Aorta (tissue), 5 donors: ENCODE data around the gene MKRN1. TPM values are rescaled to one million over a fixed set of nuclear protein-coding genes. Genes with fewer than 3 reads are reported as not detected.
"Not testable (repeated sequence)": the region's sequence is repeated elsewhere in the genome, so short reads cannot be mapped to it uniquely, and the experiment has no call there.

ENCODE experiments used
- ATAC-seq: fragments of 200-7000 bp; cut with Tn5 transposase; one replicate; pipeline ENCODE4 v1.9.1; 2022; ENCODE audit warnings: moderate library complexity; ENCODE audit not compliant: low FRiP score
- DNase-seq, 2 donors: peaks; one replicate each; pipeline ENCODE4 v3.0.0-alpha.2; 2020
- H3K27ac ChIP-seq, 2 donors: one replicate each; pipeline ENCODE4 v1.5.1; 2013; ENCODE audit warnings: low read length in 2 of 2, mild to moderate bottlenecking in 2 of 2, moderate library complexity in 2 of 2, control low read depth in 1 of 2, inconsistent platforms in 1 of 2, low read depth in 1 of 2
- H3K27me3 ChIP-seq, 2 donors: one replicate each; pipeline ENCODE4 v1.6.1; 2013; ENCODE audit warnings: control low read depth in 1 of 2, low read length in 1 of 2, mild to moderate bottlenecking in 1 of 2, moderate library complexity in 1 of 2; ENCODE audit not compliant: insufficient read depth in 2 of 2, control insufficient read depth in 1 of 2
- H3K36me3 ChIP-seq, 2 donors: one replicate each; pipeline ENCODE4 v1.6.1; 2013; ENCODE audit warnings: control low read depth in 1 of 2, low read length in 1 of 2, mild to moderate bottlenecking in 1 of 2; ENCODE audit not compliant: insufficient read depth in 2 of 2, control insufficient read depth in 1 of 2
- H3K4me1 ChIP-seq, 2 donors: one replicate each; pipeline ENCODE4 v1.6.1; 2013; ENCODE audit warnings: low read length in 2 of 2, control low read depth in 1 of 2, mild to moderate bottlenecking in 1 of 2, moderate library complexity in 1 of 2; ENCODE audit not compliant: insufficient read depth in 2 of 2, control insufficient read depth in 1 of 2
- H3K4me3 ChIP-seq, 2 donors: one replicate each; pipeline ENCODE4 v1.5.1; 2013; ENCODE audit warnings: low read length in 2 of 2, control low read depth in 1 of 2, mild to moderate bottlenecking in 1 of 2
- H3K9me3 ChIP-seq: one replicate; pipeline ENCODE4 v1.6.1; 2013; ENCODE audit warnings: mild to moderate bottlenecking, low read length; ENCODE audit not compliant: control insufficient read depth
- WGBS, 2 donors: extraction: QIAGEN DNeasy Blood & Tissue Kit; methylation state at CpG; one replicate each; pipeline ENCODE4 v1.1.7; 2013; 5-methylcytosine and 5-hydroxymethylcytosine counted together
- intact Hi-C, 2 donors: fragments of 100-400 bp; cut with DNase I; formaldehyde crosslinking; loops; one replicate each; pipeline versions ENCODE4 v1.14.2 to v1.15.0; 2022
- polyA plus RNA-seq, 2 donors: library from polyadenylated mRNA; stranded (reverse); fragments of 200-250 nt; gene quantifications; one replicate each; pipeline ENCODE4 v1.2.3, GENCODE V29; 2013
- total RNA-seq, 2 donors: library from RNA; stranded (reverse); fragmentation: NEBNext Ultra II Directional; extraction: Animal tissue kit (Norgen Biotek cat#: 25700); gene quantifications; one replicate each; pipeline ENCODE4 v1.2.1, GENCODE V29; 2021
- donor health status: healthy with polysubstance abuse.
- donor health status: Bipolar disorder and iron deficiency.
- donor health status: DM: no; HTN: no; CAD: no.
- donor health status: DM: no; HTN: no; CAD: no.
- donor health status: DM: yes; HTN: yes; CAD: no.

Gene MKRN1
- total and polyA plus RNA-seq, 4 donors, result 51.2 to 69.2 (median 60.2) TPM

DNA sequence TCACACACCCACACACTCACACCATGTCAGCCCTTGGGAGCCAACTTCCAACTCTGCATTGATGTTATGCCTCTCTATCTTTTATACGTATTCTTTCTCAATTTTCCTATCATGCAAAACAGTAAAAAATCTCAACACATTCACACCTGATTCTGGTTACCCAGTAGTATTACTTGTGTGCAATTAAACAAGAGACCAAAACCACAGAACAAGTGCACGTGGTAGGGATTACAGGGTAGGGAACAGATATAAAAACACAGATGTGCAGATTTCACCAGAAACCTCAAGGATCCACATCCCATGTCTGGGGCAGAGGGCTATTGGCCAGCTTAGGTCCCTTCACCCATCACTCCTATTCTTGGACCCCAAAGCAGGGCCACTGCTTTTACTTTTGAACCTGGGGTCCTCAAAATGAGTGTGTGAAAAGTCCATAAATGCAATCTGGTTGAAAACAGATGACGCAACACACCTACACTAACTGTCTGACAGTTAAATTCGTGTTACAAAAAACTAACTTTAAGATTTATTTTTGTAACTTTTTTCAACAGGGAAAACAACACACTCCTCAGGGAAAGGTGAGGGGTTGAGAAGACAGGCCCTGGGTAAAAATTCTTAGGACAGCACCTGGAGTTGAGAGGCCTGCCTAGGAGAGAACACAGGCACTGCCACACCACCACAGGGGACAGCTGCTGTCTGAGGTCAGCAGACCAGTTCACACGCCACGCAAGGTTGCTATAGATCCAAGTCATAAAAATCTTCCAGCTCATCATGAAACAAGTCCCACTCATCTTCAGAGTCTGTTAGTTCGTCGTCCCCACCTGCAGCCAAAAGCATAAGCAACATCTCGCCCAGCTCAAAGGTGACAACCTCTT is 25.3 kb downstream of the MKRN1 start:
- not testable (repeated sequence) for ATAC-seq
- peaks cover 3 to 17% of the 10 kb centered on the region in 2 donors for H3K36me3 ChIP-seq

DNA sequence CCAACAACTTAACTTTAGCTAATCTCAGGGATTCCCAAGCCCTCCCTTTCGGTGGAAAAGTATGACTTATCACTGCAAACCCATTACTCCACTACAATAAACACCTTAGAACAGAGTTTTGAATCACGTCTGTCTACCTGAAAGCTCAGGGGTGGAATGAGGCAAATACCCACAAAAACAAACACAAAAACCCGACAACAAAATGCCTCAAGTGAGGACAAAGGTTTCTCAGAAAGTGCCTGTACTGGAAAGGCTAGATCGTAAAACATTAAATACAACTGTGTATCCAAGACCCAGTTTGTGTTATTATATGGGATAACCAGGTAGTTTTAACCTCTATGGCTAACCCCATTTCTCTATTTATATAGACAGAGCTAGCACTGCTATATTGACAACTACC is 26.0 kb downstream of the MKRN1 start:
- no peak overlapping the region for H3K27ac ChIP-seq
- H3K4me3 ChIP-seq, result no peak overlapping the region
- DNase-seq, result no peak
- peaks cover 3 to 14% of the 10 kb centered on the region in 2 donors for H3K36me3 ChIP-seq
- 88 to 91% methylated on average over 4 of the region's 4 CpGs for WGBS, 2 donors
- H3K27me3 ChIP-seq, result no peaks in the 10 kb centered on the region
- H3K9me3 ChIP-seq, result no peaks in the 10 kb centered on the region
- no peak for ATAC-seq
- H3K4me1 ChIP-seq, result no peaks in the 10 kb centered on the region
- intact Hi-C loops, result no loop called here

More for the DNA sequence above, 25.3 kb downstream of the MKRN1 start:
- H3K9me3 ChIP-seq, H3K27me3 ChIP-seq, H3K4me3 ChIP-seq, H3K27ac ChIP-seq, H3K4me1 ChIP-seq, intact Hi-C loops: not testable (repeated sequence)
- 92 to 93% methylated on average over 9 of the region's 9 CpGs for WGBS, 2 donors
- DNase-seq, result peak in 1 of 2 donors; percentile 30

DNA sequence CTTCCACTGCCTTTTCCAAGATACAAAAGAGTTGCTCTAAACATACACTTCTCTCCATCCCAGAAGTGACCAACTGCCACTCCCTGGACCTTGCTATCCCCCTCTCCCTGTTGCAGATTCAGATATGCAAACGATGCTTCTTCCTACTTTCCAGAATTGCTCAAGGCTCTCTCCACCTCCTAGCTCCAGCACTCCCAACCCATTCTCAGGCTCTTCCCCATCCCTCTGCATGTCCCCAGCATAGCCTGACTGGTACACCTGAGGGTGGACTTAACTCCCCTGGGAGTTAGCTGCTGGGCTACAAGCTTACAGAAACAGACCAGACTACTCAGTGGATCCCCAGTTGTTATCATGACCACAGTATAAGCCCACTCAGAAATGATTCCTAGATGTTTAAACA is 27.6 kb downstream of the MKRN1 start:
- intact Hi-C loops, result no loop called here

DNA sequence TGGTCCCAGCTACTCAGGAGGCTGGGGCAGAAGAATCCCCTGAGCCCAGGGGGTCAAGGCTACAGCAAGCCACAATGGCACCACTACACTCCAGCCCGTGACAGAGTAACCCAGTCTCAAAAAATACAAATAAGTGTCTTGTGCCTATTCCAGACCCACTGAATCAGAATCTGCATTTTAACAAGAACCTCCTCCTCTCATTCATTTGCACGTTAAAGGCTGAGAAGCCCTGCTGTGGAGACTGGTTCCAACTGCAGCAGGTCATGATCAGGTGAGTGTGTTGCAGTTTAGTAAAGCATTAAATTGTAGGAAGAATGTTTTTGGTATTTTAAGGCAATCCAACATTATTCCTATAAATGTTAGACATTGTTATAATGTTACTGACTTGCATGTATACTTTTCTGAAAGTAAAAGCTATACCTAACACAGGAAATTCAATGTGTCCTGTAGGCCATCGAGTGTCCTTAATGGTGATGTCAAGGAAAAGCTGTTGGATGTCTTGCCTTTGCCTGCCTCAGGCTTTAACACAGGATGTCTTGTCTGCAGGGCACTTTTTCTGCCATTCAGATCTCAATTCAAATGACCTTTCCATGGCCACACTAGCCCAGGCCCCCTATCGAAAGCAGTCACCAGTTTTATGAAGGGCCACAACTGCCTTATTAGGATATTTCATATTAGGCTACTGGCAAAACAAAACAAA is 30.4 kb downstream of the MKRN1 start:
- DNase-seq (peak in 1 of 2 donors; percentile 11), ATAC-seq (no peak)
- WGBS, 2 donors, result 72 to 78% methylated on average over 4 of the region's 4 CpGs
- Histone ChIP-seq H3K27ac (no peak overlapping the region), H3K9me3 (no peaks in the 10 kb centered on the region), H3K4me1 (no peaks in the 10 kb centered on the region), H3K27me3 (no peaks in the 10 kb centered on the region), H3K4me3 (no peak overlapping the region), H3K36me3 (peaks cover 0 to 2% of the 10 kb centered on the region in 2 donors)
- intact Hi-C loops, result no loop called here

More for the DNA sequence above, 27.6 kb downstream of the MKRN1 start:
- Histone ChIP-seq H3K27me3 (no peaks in the 10 kb centered on the region), H3K36me3 (peaks cover 0 to 13% of the 10 kb centered on the region in 2 donors), H3K4me1 (no peaks in the 10 kb centered on the region), H3K4me3 (no peak overlapping the region), H3K9me3 (no peaks in the 10 kb centered on the region), H3K27ac (no peak overlapping the region)
- peak in 1 of 2 donors; percentile 0 for DNase-seq
- WGBS, 2 donors, result 73 to 75% methylated on average over 1 of the region's 1 CpG
- ATAC-seq, result no peak

DNA sequence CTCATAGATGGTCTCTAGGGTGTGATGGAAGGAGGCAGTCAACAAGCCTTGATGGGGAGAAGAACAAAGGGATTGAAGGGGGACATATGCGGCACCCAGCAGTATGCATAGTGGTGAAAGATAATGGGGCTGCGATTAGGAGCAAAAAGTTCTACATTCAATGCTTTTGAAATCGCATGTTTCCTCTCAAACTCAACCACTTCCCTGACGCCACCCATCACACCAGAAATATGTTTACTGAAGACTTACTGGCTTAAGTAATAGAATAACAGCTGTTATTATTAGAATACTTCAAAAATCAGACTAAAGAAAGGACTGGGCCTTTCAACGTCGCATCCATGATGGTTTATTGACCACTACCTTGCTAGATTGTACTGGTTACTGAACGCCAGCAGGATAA is 31.5 kb downstream of the MKRN1 start:
- intact Hi-C loops, result no loop called here
- H3K27me3 ChIP-seq, result no peaks in the 10 kb centered on the region
- DNase-seq (peak in 1 of 2 donors; percentile 2), ATAC-seq (no peak)
- no peaks in the 10 kb centered on the region for H3K4me1 ChIP-seq
- H3K36me3 ChIP-seq, result peaks cover 0 to 2% of the 10 kb centered on the region in 2 donors
- no peaks in the 10 kb centered on the region for H3K9me3 ChIP-seq
- no peak overlapping the region for H3K4me3 ChIP-seq
- WGBS, 2 donors, result 81 to 90% methylated on average over 7 of the region's 7 CpGs
- no peak overlapping the region for H3K27ac ChIP-seq

DNA sequence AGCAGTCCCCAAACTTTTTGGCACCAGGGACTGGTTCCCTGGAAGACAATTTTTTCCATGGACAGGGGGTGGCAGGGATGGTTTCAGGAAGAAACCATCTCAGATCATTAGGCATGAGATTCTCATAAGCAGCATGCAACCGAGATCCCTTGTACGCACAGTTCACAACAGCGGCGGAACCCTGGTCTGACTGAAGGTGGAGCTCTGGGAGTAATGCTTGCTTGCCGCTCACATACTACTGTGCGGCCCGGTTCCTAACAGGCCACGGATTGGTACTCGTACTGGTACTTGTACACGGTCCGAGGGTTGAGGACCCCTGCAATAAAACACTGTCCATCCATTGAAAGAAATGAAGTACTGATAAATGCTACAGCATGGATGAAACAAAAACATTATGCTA is 32.8 kb downstream of the MKRN1 start:
- Histone ChIP-seq H3K4me3 (no peak overlapping the region), H3K36me3 (no peaks in the 10 kb centered on the region), H3K9me3 (no peaks in the 10 kb centered on the region), H3K27ac (no peak overlapping the region), H3K4me1 (no peaks in the 10 kb centered on the region), H3K27me3 (no peaks in the 10 kb centered on the region)
- ATAC-seq (no peak), DNase-seq (peak in 1 of 2 donors; percentile 38)
- 97% methylated on average over 11 of the region's 11 CpGs for WGBS, 2 donors
- intact Hi-C loops, result no loop called here

DNA sequence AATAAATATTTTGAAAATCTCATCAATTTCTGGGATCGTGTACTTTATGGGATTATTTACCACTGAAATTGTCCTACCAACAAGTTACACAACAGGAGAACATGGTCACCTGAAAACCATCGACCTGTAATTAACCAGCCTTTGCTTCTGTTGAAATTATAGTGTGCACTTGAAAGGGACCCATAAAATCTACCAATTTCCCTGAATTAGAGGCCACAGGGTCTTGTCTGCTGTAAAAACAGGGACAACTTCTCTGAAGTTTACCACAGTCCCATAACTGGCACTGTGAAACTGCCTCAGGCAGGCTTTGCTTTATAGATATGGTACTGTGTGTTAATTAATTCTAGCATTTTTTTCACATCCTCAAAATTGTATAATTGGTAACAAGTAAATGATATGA is 37.8 kb downstream of the MKRN1 start:
- intact Hi-C loops, result no loop called here
- Histone ChIP-seq H3K4me3 (no peak overlapping the region), H3K9me3 (no peaks in the 10 kb centered on the region), H3K27ac (no peak overlapping the region), H3K4me1 (no peaks in the 10 kb centered on the region), H3K36me3 (no peaks in the 10 kb centered on the region), H3K27me3 (no peaks in the 10 kb centered on the region)
- no peak for DNase-seq
- ATAC-seq, result no peak
- WGBS, 2 donors, result 86 to 88% methylated on average over 2 of the region's 2 CpGs

DNA sequence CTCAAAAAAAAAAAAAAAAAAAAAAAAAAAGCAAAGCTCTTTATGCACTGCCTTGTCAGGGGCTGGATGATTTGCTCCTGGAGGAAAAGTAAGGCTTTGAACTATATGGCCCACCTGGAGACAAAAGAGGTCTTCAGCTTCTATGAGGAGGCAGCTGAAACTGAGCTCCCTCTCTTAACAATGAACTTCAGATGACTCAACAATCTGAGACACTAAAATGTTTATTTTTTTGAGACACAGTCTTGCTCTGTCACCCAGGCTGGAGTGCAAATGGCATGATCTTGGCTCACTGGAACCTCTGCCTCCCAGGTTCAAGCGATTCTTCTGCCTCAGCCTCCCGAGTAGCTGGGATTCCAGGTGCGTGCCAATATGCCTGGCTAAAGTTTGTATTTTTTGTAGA is 38.7 kb downstream of the MKRN1 start:
- H3K4me1 ChIP-seq, result no peaks in the 10 kb centered on the region
- no peak overlapping the region for H3K4me3 ChIP-seq
- H3K9me3 ChIP-seq, result no peaks in the 10 kb centered on the region
- H3K27me3 ChIP-seq, result no peaks in the 10 kb centered on the region
- 80 to 91% methylated on average over 3 of the region's 3 CpGs for WGBS, 2 donors
- DNase-seq (peak in 1 of 2 donors; percentile 1), ATAC-seq (no peak)
- H3K27ac ChIP-seq, result no peak overlapping the region
- intact Hi-C loops, result no loop called here
- no peaks in the 10 kb centered on the region for H3K36me3 ChIP-seq
